Measurements from ENCODE around the gene SLC6A13. TPM values are rescaled to one million over a fixed set of nuclear protein-coding genes. Genes with fewer than 3 reads are reported as not detected.

SLC6A13 gene
- total RNA-seq, 1 donor from 2014 or later: 2.9 TPM

- DNase-seq (ENCODE audit: low read depth): no peak
Observed at GRCh38 chr12:178829-179109, 83.9 kb downstream of the SLC6A13 start.

- no peak for DNase-seq (ENCODE audit: low read depth)
Observed at GRCh38 chr12:177980-178828, 84.4 kb downstream of the SLC6A13 start.

- DNase-seq (ENCODE audit: low read depth): no peak
Observed at GRCh38 chr12:177336-177979, 85.2 kb downstream of the SLC6A13 start.

- DNase-seq (ENCODE audit: low read depth): peak; percentile 61
Observed at GRCh38 chr12:176321-177181, 86.1 kb downstream of the SLC6A13 start.

GRCh38 chr12:175759-176158 is 86.9 kb downstream of the SLC6A13 start:
- DNase-seq (ENCODE audit: low read depth): no peak

- no peak for DNase-seq (ENCODE audit: low read depth)
Observed at GRCh38 chr12:175250-175649, 87.4 kb downstream of the SLC6A13 start.

- DNase-seq (ENCODE audit: low read depth): no peak
Observed at GRCh38 chr12:174596-174995, 88.0 kb downstream of the SLC6A13 start.

GRCh38 chr12:174124-174523 is 88.5 kb downstream of the SLC6A13 start:
- DNase-seq (ENCODE audit: low read depth): no peak

GRCh38 chr12:172732-173161 is 89.9 kb downstream of the SLC6A13 start:
- no peak for DNase-seq (ENCODE audit: low read depth)

- DNase-seq (ENCODE audit: low read depth): no peak
Observed at GRCh38 chr12:171743-172676, 90.6 kb downstream of the SLC6A13 start.

GRCh38 chr12:171276-171675 is 91.4 kb downstream of the SLC6A13 start:
- no peak for DNase-seq (ENCODE audit: low read depth)

Other genes starting within 250 kb of the SLC6A13 start
- gene IQSEC3, start 196.1 kb downstream of the SLC6A13 start, total RNA-seq: 0.10 TPM in 1 of 2 replicates, not detected in the other
- gene SLC6A12, start 48.7 kb downstream of the SLC6A13 start, total RNA-seq: 1.9 and 4.8 TPM in 2 replicates
- gene KDM5A, start 126.5 kb upstream of the SLC6A13 start, total RNA-seq: 61.8 and 89.8 TPM in 2 replicates
- 5.9 and 10.2 TPM in 2 replicates for gene CCDC77, start 138.8 kb upstream of the SLC6A13 start, total RNA-seq
- 0.94 and 3.1 TPM in 2 replicates for gene B4GALNT3, start 197.1 kb upstream of the SLC6A13 start, total RNA-seq